Prostate gland (tissue), 2 donors: ENCODE measurements around the gene CDRT4.

Source experiments
- POLR2A ChIP-seq: fragments of 450-650 bp; IDR thresholded peaks from one replicate; pipeline ENCODE4 v1.6.1; 2016; ENCODE audit warnings: antibody characterized with exemption, mild to moderate bottlenecking
- TF ChIP-seq, protein P1 (sequence below), 4 experiments: fragments of 200-600 bp in 2 of 4; fragments of 450-650 bp in 2 of 4; sonication (generic) in 2 of 4; IDR thresholded peaks; 1 replicate in 3 of 4; 2 replicates in 1 of 4; pipeline ENCODE4 v1.5.1; 2016 to 2019; ENCODE audit warnings: antibody characterized with exemption in 4 of 4, mild to moderate bottlenecking in 2 of 4, moderate library complexity in 2 of 4

DNA sequence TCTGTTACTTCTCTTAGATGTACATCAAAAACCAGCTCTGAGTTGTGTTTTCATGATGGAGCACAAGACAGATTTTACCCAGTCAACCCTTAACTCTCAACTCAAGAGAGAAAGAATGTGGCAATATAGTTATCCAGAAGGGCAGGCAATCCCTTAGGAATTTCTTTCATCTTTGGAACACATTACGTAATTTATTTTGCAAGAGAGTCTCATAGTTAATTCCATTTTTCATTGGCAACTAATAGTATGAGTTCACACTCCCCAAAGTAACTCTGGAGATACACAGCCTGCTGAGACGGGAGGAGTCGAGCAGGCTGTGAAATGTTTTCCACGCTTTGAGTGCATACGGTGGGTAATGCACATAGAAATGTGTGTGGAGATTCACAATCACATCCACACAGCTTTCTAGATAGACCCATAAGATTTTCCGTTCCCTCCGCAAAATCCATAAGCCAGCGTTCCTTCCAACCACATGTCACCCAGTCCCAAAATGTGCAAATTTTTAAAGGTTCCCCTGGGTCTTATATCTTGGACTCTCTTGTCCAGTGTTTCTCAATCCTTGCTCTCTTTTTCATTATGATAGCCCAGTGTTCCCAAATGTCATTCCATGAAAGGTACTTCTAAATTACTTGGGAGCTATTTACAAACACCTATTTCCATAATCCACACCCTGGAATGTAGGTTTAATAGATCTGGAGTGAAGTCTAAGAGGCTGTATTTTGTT lies 8.4 kb upstream of the CDRT4 start:
- TF ChIP-seq, protein P1, sequence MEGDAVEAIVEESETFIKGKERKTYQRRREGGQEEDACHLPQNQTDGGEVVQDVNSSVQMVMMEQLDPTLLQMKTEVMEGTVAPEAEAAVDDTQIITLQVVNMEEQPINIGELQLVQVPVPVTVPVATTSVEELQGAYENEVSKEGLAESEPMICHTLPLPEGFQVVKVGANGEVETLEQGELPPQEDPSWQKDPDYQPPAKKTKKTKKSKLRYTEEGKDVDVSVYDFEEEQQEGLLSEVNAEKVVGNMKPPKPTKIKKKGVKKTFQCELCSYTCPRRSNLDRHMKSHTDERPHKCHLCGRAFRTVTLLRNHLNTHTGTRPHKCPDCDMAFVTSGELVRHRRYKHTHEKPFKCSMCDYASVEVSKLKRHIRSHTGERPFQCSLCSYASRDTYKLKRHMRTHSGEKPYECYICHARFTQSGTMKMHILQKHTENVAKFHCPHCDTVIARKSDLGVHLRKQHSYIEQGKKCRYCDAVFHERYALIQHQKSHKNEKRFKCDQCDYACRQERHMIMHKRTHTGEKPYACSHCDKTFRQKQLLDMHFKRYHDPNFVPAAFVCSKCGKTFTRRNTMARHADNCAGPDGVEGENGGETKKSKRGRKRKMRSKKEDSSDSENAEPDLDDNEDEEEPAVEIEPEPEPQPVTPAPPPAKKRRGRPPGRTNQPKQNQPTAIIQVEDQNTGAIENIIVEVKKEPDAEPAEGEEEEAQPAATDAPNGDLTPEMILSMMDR (IDR thresholded peaks at IDR 0.05), result no peak
- no peak for TF ChIP-seq POLR2A
